GM12892 (cell line): ENCODE measurements around the gene SLAMF1.

Source experiments
- POLR2A ChIP-seq: IDR thresholded peaks from 2 replicates; pipeline ENCODE4 v1.6.1; 2011; ENCODE audit warnings: low read depth, low read length, control low read depth
- POLR2AphosphoS5 ChIP-seq: IDR thresholded peaks from 2 replicates; pipeline ENCODE4 v1.6.1; 2011; ENCODE audit warnings: low read depth, low read length, control low read depth
- TAF1 ChIP-seq: IDR thresholded peaks from 2 replicates; pipeline ENCODE4 v1.6.1; 2011; ENCODE audit warnings: low read depth, mild to moderate bottlenecking, control low read depth, low read length, borderline replicate concordance

GRCh38 chr1:160641323-160642280 is 5.2 kb downstream of the SLAMF1 start:
- TF ChIP-seq POLR2AphosphoS5 (peak; percentile 82), POLR2A (peak; percentile 74), TAF1 (no peak)
